Measurements from ENCODE around the gene NTHL1. TPM values are rescaled to one million over a fixed set of nuclear protein-coding genes. Genes with fewer than 3 reads are reported as not detected.

The NTHL1 gene
- total and polyA plus RNA-seq, 9 of the 15 experiments (the other 6 are each of a cell fraction or from before 2014, with no cell fraction given): 1.1 to 58.8 (median 17.6) TPM

GRCh38 chr16:2086106-2086742 lies 38.6 kb upstream of the NTHL1 start (continued):
- TF ChIP-seq, protein P1, sequence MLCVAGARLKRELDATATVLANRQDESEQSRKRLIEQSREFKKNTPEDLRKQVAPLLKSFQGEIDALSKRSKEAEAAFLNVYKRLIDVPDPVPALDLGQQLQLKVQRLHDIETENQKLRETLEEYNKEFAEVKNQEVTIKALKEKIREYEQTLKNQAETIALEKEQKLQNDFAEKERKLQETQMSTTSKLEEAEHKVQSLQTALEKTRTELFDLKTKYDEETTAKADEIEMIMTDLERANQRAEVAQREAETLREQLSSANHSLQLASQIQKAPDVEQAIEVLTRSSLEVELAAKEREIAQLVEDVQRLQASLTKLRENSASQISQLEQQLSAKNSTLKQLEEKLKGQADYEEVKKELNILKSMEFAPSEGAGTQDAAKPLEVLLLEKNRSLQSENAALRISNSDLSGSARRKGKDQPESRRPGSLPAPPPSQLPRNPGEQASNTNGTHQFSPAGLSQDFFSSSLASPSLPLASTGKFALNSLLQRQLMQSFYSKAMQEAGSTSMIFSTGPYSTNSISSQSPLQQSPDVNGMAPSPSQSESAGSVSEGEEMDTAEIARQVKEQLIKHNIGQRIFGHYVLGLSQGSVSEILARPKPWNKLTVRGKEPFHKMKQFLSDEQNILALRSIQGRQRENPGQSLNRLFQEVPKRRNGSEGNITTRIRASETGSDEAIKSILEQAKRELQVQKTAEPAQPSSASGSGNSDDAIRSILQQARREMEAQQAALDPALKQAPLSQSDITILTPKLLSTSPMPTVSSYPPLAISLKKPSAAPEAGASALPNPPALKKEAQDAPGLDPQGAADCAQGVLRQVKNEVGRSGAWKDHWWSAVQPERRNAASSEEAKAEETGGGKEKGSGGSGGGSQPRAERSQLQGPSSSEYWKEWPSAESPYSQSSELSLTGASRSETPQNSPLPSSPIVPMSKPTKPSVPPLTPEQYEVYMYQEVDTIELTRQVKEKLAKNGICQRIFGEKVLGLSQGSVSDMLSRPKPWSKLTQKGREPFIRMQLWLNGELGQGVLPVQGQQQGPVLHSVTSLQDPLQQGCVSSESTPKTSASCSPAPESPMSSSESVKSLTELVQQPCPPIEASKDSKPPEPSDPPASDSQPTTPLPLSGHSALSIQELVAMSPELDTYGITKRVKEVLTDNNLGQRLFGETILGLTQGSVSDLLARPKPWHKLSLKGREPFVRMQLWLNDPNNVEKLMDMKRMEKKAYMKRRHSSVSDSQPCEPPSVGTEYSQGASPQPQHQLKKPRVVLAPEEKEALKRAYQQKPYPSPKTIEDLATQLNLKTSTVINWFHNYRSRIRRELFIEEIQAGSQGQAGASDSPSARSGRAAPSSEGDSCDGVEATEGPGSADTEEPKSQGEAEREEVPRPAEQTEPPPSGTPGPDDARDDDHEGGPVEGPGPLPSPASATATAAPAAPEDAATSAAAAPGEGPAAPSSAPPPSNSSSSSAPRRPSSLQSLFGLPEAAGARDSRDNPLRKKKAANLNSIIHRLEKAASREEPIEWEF (CRISPR knock-in tag; IDR thresholded peaks at IDR 0.05): no peak
- TF ChIP-seq ZNF24 (IDR thresholded peaks at IDR 0.05) (no peak), ZNF354B (CRISPR knock-in tag; IDR thresholded peaks at IDR 0.05) (no peak), ZKSCAN1 (IDR thresholded peaks at IDR 0.05; ENCODE audit: low read depth, low read length) (no peak), POLR2G (IDR thresholded peaks at IDR 0.05; ENCODE audit: low read depth, low read length) (peak; percentile 26; the same call in 1 of the 2 replicates), PCBP1 (IDR thresholded peaks at IDR 0.05; ENCODE audit: low read depth, low read length, poor library complexity, severe bottlenecking) (no peak), MBD1 (CRISPR knock-in tag; IDR thresholded peaks at IDR 0.05) (no peak), XRCC5 (IDR thresholded peaks at IDR 0.05; ENCODE audit: low read depth, low read length) (no peak), DNMT1 (IDR thresholded peaks at IDR 0.05) (no peak), MED1 (CRISPR knock-in tag; IDR thresholded peaks at IDR 0.05; ENCODE audit: borderline replicate concordance) (no peak), FOXO4 (CRISPR knock-in tag; IDR thresholded peaks at IDR 0.05) (no peak), TCF7 (IDR thresholded peaks at IDR 0.05; ENCODE audit: borderline replicate concordance) (no peak), HMGN3 (IDR thresholded peaks at IDR 0.05; ENCODE audit: borderline replicate concordance, extremely low read depth, insufficient read length, low read depth, low read length) (peak; percentile 6)
- TF ChIP-seq, protein P2, sequence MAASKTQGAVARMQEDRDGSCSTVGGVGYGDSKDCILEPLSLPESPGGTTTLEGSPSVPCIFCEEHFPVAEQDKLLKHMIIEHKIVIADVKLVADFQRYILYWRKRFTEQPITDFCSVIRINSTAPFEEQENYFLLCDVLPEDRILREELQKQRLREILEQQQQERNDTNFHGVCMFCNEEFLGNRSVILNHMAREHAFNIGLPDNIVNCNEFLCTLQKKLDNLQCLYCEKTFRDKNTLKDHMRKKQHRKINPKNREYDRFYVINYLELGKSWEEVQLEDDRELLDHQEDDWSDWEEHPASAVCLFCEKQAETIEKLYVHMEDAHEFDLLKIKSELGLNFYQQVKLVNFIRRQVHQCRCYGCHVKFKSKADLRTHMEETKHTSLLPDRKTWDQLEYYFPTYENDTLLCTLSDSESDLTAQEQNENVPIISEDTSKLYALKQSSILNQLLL (CRISPR knock-in tag; IDR thresholded peaks at IDR 0.05; ENCODE audit: borderline replicate concordance): no peak
- TF ChIP-seq, protein P3, sequence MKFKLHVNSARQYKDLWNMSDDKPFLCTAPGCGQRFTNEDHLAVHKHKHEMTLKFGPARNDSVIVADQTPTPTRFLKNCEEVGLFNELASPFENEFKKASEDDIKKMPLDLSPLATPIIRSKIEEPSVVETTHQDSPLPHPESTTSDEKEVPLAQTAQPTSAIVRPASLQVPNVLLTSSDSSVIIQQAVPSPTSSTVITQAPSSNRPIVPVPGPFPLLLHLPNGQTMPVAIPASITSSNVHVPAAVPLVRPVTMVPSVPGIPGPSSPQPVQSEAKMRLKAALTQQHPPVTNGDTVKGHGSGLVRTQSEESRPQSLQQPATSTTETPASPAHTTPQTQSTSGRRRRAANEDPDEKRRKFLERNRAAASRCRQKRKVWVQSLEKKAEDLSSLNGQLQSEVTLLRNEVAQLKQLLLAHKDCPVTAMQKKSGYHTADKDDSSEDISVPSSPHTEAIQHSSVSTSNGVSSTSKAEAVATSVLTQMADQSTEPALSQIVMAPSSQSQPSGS (CRISPR knock-in tag; IDR thresholded peaks at IDR 0.05): no peak

Data from K562 (cell line).